ENCODE data around the gene MESP2. TPM values are rescaled to one million over a fixed set of nuclear protein-coding genes. Genes with fewer than 3 reads are reported as not detected.
"Not testable (repeated sequence)": the region's sequence is repeated elsewhere in the genome, so short reads cannot be mapped to it uniquely, and the experiment has no call there.

Gene MESP2
- total RNA-seq, 1 donor from 2014 or later, result 0.29 TPM

GRCh38 chr15:89787944-89788343 lies 11.8 kb downstream of the MESP2 start:
- Histone ChIP-seq H3K4me3 (ENCODE audit: low read depth, low read length) (no peak overlapping the region), H3K36me3 (ENCODE audit: control insufficient read depth, insufficient read depth, low read length) (no peaks in the 10 kb centered on the region), H3K27me3 (ENCODE audit: control insufficient read depth, insufficient read depth, low read length) (no peaks in the 10 kb centered on the region)
- DNase-seq (ENCODE audit: low read depth), result no peak
- TF ChIP-seq CTCF (IDR thresholded peaks at IDR 0.05; ENCODE audit: insufficient read depth, low read length, poor library complexity, severe bottlenecking), result no peak

GRCh38 chr15:89788585-89788984 lies 12.5 kb downstream of the MESP2 start:
- H3K36me3 ChIP-seq (ENCODE audit: control insufficient read depth, insufficient read depth, low read length); H3K27me3 ChIP-seq (ENCODE audit: control insufficient read depth, insufficient read depth, low read length); DNase-seq (ENCODE audit: low read depth); H3K4me3 ChIP-seq (ENCODE audit: low read depth, low read length): not testable (repeated sequence)

GRCh38 chr15:89790206-89790605 lies 14.1 kb downstream of the MESP2 start:
- DNase-seq (ENCODE audit: low read depth), result no peak
- no peaks in the 10 kb centered on the region for H3K36me3 ChIP-seq (ENCODE audit: control insufficient read depth, insufficient read depth, low read length)
- H3K27me3 ChIP-seq (ENCODE audit: control insufficient read depth, insufficient read depth, low read length), result no peaks in the 10 kb centered on the region
- no peak for TF ChIP-seq CTCF (IDR thresholded peaks at IDR 0.05; ENCODE audit: insufficient read depth, low read length, poor library complexity, severe bottlenecking)
- no peak overlapping the region for H3K4me3 ChIP-seq (ENCODE audit: low read depth, low read length)

- Histone ChIP-seq H3K36me3 (ENCODE audit: control insufficient read depth, insufficient read depth, low read length) (no peaks in the 10 kb centered on the region), H3K27me3 (ENCODE audit: control insufficient read depth, insufficient read depth, low read length) (no peaks in the 10 kb centered on the region), H3K4me3 (ENCODE audit: low read depth, low read length) (no peak overlapping the region)
- DNase-seq (ENCODE audit: low read depth), result no peak
- no peak for TF ChIP-seq CTCF (IDR thresholded peaks at IDR 0.05; ENCODE audit: insufficient read depth, low read length, poor library complexity, severe bottlenecking)
Measured at GRCh38 chr15:89790661-89791060, 14.5 kb downstream of the MESP2 start.

- H3K36me3 ChIP-seq (ENCODE audit: control insufficient read depth, insufficient read depth, low read length), result no peaks in the 10 kb centered on the region
- TF ChIP-seq CTCF (IDR thresholded peaks at IDR 0.05; ENCODE audit: insufficient read depth, low read length, poor library complexity, severe bottlenecking), result no peak
- no peak for DNase-seq (ENCODE audit: low read depth)
- no peaks in the 10 kb centered on the region for H3K27me3 ChIP-seq (ENCODE audit: control insufficient read depth, insufficient read depth, low read length)
- H3K4me3 ChIP-seq (ENCODE audit: low read depth, low read length), result no peak overlapping the region
Measured at GRCh38 chr15:89792106-89792805, 16.1 kb downstream of the MESP2 start.

GRCh38 chr15:89794627-89795241 lies 18.6 kb downstream of the MESP2 start:
- Histone ChIP-seq H3K36me3 (ENCODE audit: control insufficient read depth, insufficient read depth, low read length) (peaks cover 1% of the 10 kb centered on the region), H3K27me3 (ENCODE audit: control insufficient read depth, insufficient read depth, low read length) (no peaks in the 10 kb centered on the region), H3K4me3 (ENCODE audit: low read depth, low read length) (no peak overlapping the region)
- no peak for TF ChIP-seq CTCF (IDR thresholded peaks at IDR 0.05; ENCODE audit: insufficient read depth, low read length, poor library complexity, severe bottlenecking)
- DNase-seq (ENCODE audit: low read depth), result no peak

Data from kidney epithelial cell (primary cell).